HFFc6 (cell line): Measurements from ENCODE around the gene ANKRD40CL. TPM values are rescaled to one million over a fixed set of nuclear protein-coding genes. Genes with fewer than 3 reads are reported as not detected.

ENCODE experiments used
- microRNA-seq: library from miRNA; unstranded; fragments of <30 nt; microRNA quantifications from one replicate; pipeline ENCODE4, GENCODE V29; 2019
- total RNA-seq, 6 experiments: library from RNA; stranded (reverse); fragmentation: NEBNext Ultra II Directional; extraction: Animal tissue kit (Norgen Biotek cat#: 25700); gene quantifications; 2 replicates in 1 of 6; 3 replicates in 5 of 6; pipeline ENCODE4 v1.2.3, GENCODE V29; 2021

Gene ANKRD40CL
- total RNA-seq, 6 experiments from 2014 or later: not detected

Small RNA genes within 50 kb of the gene (microRNA-seq; reads per million reads assigned to microRNA genes)
- not detected for gene MIR8059

Other genes starting within 250 kb of the ANKRD40CL start
- gene EPN3, start 234.8 kb downstream of the ANKRD40CL start, total RNA-seq: under 1 TPM in 1 of 6 experiments, not detected in 5; 0.05 TPM
- 10 to 100 TPM; 53.4 to 71.2 (median 62.6) TPM for gene SPATA20, start 220.3 kb downstream of the ANKRD40CL start, total RNA-seq
- under 1 TPM in 5 of 6 experiments, not detected in 1; 0.03 to 0.19 (median 0.05) TPM for gene CACNA1G, start 206.8 kb downstream of the ANKRD40CL start, total RNA-seq
- 10 to 100 TPM; 18.4 to 23.6 (median 21.3) TPM for gene ABCC3, start 132.6 kb downstream of the ANKRD40CL start, total RNA-seq
- 10 to 100 TPM; 43.1 to 48.4 (median 46.6) TPM for gene ANKRD40, start 59.6 kb downstream of the ANKRD40CL start, total RNA-seq
- gene LUC7L3, start 47.9 kb downstream of the ANKRD40CL start, total RNA-seq: 10 to 100 TPM; 54.0 to 76.3 (median 59.1) TPM
- gene WFIKKN2, start 68.1 kb upstream of the ANKRD40CL start, total RNA-seq: under 1 TPM in 3 of 6 experiments, not detected in 3; 0.05 to 0.07 (median 0.05) TPM
- 10 to 100 TPM; 76.3 to 94.1 (median 89.1) TPM for gene TOB1, start 98.8 kb upstream of the ANKRD40CL start, total RNA-seq